ENCODE results near the gene HSD17B11.
"Not testable (repeated sequence)": the region's sequence is repeated elsewhere in the genome, so short reads cannot be mapped to it uniquely, and the experiment has no call there.

Gene HSD17B11

DNA sequence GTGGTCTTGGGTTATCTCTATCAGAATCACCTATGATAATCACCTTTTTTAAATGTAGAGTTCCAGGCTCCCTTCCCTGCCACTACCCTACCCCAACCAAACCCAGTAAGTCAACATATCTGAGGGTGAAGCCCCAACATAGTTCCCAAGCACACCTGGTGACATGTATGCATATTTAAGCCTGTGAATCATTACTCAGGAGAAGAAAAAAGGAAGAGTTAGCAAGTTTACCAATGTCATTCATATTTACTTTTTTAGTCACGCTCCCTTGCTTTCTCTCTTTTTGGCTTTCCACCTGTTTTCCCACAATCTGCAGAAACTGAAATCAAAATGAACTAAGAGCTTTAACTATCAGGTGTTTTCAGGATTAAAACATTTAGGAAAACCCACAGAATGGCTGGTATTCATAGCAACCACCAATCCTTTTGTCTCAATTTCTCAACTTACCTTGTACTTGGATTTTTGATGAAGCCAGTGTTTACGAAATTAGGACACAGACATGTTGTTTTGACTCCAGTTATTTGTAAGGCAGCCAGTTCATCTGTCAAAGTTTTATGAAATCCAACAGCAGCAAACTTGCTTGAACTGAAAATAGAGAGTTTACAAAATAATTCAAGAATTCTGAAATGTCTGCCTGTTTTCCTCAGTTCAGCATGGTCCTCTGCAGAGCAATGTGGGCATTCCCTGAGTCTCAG lies 34.0 kb downstream of the HSD17B11 start:
- DNase-seq (ENCODE audit: low spot score): no peak

GRCh38 chr4:87354168-87355102 lies 36.6 kb downstream of the HSD17B11 start:
- no peak for DNase-seq (ENCODE audit: low spot score)

GRCh38 chr4:87353592-87353991 lies 37.4 kb downstream of the HSD17B11 start:
- peak; percentile 62 for DNase-seq (ENCODE audit: low spot score)

DNA sequence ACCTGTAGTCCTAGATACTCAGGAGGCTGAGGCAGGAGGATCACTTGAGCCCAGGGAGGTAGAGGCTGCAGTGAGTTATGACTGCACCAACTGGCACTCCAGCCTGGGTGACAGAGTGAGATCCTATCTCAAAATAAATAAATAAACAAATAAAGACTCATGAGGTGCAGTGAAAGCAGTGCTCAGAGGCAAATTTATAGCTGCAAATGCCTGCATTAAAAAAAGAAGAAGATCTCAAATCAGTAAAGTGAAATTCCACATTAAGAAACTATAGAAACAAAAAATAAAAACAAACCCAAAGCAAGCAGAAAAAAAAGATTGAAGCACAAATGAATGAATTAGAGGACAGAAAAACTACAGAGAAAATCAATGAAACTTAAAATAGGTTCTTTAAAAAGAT lies 45.8 kb downstream of the HSD17B11 start:
- DNase-seq (ENCODE audit: low spot score): no peak

DNA sequence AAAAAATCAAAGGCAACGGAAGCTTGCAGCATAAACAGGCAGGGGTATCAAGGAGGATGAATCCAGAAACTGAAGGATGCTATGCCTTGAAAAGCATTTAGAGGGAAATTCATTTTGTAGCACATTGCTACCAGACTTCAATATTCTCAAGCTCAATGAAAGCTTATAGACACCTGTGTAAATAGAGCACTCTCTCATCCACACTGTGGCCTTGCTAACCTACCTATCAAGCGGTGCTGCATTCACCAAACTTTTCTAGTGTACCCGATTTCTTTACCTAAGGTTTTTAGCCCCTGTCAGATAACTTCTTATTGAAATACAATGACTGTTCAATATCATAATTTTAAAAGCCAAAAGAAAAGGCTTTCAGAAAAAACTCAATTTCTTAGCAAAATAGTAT lies 48.1 kb downstream of the HSD17B11 start:
- no peak for DNase-seq (ENCODE audit: low spot score)

GRCh38 chr4:87341954-87342635 lies 48.9 kb downstream of the HSD17B11 start:
- DNase-seq (ENCODE audit: low spot score): not testable (repeated sequence)

DNA sequence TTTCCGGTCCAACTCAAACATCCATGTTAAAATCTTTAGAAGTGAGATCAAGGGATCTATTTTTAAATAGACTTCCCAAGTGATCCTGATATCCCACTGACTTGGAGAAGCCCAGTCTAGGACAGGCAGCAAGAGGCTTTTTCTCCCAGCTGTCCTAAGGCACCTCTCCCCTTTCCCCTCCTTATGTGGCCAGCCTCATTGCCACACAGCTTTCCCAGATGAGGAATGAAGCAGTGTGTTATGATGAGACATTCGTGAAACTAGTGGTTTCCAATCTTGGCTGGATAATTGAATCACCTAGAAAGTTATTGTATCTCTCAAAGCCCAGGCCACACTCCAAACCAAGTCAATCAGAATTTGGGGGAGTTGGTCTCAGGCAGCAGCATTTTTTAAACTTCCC lies 51.5 kb downstream of the HSD17B11 start:
- DNase-seq (ENCODE audit: low spot score): no peak

DNA sequence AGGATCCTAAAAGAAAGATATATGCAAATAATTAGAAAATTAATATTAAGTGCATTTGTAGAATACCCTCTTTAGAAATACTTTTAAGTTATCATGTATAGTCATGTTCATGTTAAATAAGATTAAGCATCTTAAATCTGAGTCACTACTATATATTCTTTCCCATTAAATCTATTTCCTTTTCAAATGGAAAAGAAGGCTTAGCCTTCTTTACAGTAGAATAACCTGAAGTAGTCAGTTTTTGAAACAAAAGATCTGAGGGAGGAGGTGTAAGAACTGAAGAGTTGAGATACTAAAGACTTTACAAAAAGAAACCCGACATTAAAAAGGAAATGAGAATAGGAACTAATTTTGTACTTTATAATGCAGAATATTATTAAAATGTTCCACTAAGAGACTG lies 53.6 kb downstream of the HSD17B11 start:
- no peak for DNase-seq (ENCODE audit: low spot score)

GRCh38 chr4:87333267-87333666 lies 57.7 kb downstream of the HSD17B11 start:
- no peak for DNase-seq (ENCODE audit: low spot score)

DNA sequence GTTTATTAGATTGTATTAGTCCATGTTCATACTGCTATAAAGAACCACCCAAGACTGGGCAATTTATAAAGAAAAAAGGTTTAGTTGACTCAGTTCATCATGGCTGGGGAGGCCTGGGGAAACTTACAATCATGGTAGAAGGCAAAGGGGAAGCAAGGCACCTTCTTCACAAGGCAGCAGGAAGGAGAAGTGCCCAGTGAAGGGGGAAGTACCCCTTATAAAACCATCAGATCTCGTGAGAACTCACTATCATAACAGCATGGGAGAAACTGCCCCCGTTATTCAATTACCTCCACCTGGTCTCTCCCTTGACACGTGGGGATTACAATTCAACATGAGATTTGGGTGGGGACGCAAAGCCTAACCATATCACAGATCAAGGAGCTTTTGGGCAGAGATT lies 60.2 kb downstream of the HSD17B11 start:
- DNase-seq (ENCODE audit: low spot score): no peak

DNA sequence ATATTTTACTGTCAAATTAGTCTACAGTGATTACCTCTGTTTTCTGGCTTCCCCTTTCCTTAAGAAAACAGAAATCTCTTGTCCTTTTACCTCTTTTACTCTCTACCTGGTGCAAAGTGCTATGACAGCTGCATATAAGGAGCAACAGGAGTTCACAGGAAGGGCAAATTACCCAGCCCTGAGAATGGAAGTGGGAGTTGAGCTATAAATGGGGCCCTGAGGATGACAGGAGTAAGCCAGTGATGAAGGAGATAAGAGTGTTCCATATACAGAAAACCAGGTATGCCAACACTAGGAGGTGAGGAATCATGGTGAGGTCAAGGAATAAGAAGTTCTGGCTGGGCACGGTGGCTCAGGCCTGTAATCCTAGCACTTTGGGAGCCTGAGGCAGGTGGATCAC lies 63.9 kb downstream of the HSD17B11 start:
- no peak for DNase-seq (ENCODE audit: low spot score)

DNA sequence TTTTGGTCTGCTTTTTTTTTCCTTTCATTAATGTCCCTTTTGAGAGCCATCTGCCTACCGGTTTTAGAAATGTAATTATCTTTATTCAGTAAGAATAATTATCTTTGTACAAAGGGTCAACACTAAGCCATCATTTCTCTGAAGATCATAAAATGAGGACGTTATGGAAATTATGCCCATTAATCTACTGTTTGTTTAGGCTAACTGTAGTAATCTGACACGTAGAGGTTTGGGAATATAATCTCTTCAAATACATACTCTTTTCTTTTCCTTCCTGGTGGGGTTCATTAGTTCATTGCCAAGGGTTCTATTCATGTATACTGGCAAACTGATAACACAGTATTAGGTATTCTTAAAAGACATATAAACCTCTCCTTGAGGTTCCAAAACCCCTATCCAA lies 64.5 kb downstream of the HSD17B11 start:
- DNase-seq (ENCODE audit: low spot score): no peak

GRCh38 chr4:87322754-87323153 lies 68.2 kb downstream of the HSD17B11 start, which contains the start of gene HSD17B13:
Gene HSD17B13, minus strand, starts transcription at chr4:87322882. Its CDS starts 41 bp downstream, at chr4:87322841.
- DNase-seq (ENCODE audit: low spot score): no peak

GRCh38 chr4:87321888-87322287 lies 69.1 kb downstream of the HSD17B11 start:
- no peak for DNase-seq (ENCODE audit: low spot score)

DNA sequence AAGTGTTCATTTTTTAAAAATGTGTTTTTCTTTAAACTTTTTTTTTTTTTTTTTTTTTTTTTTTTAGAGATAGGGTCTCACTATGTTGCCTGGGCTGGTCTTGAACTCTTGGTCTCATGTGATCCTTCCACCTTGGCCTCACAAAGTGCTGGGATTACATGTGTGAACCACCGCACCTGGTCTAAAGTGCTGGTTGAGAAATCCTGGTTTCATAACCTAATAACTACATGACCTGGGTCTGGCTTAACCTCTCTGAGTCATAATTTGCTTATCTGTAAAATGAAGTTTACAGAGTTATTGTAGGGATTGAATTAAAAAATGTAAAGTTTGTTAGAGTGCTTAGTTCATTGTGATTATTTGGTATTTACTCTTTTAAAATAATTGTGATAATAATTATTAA lies 73.5 kb downstream of the HSD17B11 start:
- DNase-seq (ENCODE audit: low spot score): no peak

GRCh38 chr4:87316961-87317360 lies 74.0 kb downstream of the HSD17B11 start:
- DNase-seq (ENCODE audit: low spot score): no peak

DNA sequence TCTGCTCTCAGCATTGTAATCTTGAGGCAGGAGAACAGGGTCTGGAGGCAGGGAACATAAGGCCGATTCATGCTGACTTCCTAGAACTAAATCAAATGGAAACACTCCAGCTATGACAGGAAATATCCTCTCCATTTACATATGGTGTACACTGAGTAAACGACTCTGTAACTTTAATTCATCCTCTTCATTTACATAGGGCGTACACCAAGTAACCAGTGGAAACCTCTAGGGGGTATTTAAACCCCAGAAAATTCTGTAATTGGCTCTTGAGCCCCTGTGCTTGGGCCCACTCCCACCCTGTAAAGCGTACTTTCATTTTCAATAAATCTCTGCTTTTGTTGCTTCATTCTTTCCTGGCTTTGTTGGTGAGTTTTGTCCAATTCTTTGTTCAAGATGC lies 76.0 kb downstream of the HSD17B11 start:
- DNase-seq (ENCODE audit: low spot score): not testable (repeated sequence)

GRCh38 chr4:87313756-87314155 lies 77.2 kb downstream of the HSD17B11 start:
- DNase-seq (ENCODE audit: low spot score): no peak

DNA sequence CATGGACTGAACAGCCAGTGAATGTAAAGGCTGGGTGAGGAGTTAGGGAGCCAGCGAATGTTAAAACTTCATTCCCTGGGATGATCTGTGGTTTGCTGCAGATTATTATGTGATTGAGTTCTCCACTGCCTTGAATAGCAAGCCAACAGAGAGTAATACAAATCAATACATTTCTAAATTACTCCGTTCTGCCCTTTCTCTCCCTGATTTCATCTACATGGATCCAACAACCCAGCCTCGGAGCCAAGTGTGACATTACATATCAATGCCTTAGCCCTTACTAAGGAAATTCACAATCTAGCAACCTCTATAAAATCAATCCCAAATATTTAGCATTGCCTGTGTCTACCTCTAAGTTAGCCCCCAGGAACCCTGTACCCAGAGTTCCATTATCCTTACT lies 79.3 kb downstream of the HSD17B11 start:
- no peak for DNase-seq (ENCODE audit: low spot score)

DNA sequence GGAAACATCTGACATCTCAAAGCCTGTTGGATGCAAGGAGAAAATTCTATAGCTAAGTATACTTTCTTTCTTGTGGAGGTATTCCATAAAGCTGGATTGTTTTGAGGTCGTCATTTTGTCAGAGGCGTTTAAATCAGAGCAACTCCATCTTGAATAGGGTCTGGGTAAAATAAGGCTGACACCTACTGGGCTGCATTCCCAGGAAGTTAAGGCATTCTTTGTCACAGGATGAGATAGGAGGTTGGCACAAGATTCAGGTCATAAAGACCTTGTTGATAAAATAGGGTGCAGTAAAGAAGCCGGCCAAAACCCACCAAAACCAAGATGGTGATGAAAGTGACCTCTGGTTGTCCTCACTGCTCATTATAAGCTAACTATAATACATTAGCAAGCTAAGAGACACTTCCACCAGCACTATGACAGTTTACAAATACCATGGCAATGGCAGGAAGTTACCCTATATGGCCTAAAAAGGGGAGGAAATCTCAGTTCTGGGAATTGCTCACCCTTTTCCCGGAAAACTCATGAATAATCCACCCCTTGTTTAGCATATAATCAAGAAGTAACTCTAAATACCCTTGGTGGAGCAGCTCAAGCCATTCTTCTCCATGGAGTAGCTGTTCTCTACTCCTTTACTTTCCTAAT lies 80.2 kb downstream of the HSD17B11 start:
- no peak for DNase-seq (ENCODE audit: low spot score)

DNA sequence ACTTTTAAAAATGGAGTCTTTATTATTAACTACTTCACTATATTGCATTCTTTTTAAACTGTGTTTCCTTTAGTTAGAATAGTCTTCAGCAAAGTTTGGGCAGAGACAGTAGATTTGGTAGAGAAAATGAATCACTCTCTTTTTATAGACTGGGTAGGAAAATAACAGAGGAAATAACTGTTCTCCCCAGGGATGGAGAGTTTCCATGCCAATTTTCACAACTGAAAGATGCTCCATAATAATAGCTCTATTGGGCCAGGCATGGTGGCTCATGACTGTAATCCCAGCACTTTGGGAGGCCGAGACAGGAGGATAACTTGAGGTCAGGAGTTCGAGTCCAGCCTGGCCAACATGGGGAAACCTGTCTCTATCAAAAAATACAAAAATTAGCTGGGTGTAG lies 81.4 kb downstream of the HSD17B11 start:
- no peak for DNase-seq (ENCODE audit: low spot score)

GRCh38 chr4:87306056-87306455 lies 84.9 kb downstream of the HSD17B11 start:
- no peak for DNase-seq (ENCODE audit: low spot score)

Measured in NAMALWA (cell line).